Limb (tissue), 2 donors: ENCODE data around the gene ELAVL3.
"Not testable (repeated sequence)": the region's sequence is repeated elsewhere in the genome, so short reads cannot be mapped to it uniquely, and the experiment has no call there.

Source experiments
- DNase-seq, 2 donors: peaks; one replicate each; pipeline ENCODE4 v3.0.0-alpha.2; 2016; ENCODE audit errors: extremely low spot score in 2 of 2

ELAVL3 gene

DNA sequence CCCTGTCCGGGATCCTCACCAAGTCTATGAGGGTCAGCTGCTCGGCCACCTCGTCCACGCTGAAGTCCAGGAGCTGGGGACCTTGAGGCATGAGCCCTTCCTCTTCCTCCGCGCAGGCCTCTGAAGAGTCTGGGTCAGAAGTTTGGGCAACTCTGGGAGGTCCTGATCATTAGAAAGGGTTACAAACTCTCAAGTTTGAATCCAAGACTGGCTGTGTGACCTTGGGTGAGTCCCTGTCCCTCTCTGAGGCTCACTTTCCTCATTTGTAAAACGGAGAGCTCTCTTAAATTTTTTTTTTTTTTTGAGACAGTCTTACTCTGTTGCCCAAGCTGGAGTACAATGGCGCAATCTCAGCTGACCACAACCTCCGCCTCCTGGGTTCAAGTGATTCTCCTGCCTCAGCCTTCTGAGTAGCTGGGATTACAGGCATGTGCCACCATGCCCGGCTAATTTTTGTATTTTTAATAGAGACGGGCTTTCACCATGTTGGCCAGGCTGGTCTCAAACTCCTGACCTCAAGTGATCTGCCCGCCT, 74.1 kb downstream of the ELAVL3 start:
- DNase-seq = not testable (repeated sequence)

DNA sequence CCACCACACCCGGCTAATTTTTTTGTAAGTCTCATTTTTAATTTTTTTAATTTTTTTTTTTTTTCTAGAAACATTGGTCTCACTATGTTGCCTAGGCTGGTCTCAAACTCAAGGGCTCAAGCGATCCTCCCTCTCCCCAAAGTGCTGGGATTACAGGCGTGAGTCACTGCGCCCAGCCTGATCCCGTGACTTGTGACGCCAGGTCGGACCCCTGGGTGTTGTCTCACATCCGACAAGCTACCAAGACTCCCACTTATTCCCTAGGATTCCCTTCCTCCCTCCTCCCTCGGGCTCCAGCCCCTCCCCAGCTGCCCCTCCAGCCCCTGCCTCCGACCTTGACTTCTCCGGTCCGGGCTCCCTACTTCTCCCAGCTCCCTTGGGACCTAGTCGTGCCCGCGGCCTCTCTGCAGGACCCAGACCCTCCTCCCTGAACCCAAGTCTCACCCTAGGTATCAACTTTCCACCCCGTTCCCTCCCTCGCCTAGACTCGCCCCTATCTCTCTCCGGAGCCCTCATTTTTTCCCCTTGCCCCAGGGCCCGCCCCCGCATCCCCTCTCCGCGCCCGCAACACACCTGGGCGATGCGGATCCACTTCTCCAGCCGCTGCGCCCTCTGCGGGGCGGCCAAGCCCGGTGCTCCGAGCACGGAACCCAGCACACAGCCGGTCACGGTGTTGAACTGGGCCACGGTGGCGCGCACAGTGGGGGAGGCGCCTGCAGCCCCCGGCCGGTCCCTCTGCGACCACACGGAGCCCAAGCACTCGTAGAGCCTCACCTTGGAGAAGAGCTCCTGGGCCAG, 74.8 kb downstream of the ELAVL3 start:
- no peak for DNase-seq

DNA sequence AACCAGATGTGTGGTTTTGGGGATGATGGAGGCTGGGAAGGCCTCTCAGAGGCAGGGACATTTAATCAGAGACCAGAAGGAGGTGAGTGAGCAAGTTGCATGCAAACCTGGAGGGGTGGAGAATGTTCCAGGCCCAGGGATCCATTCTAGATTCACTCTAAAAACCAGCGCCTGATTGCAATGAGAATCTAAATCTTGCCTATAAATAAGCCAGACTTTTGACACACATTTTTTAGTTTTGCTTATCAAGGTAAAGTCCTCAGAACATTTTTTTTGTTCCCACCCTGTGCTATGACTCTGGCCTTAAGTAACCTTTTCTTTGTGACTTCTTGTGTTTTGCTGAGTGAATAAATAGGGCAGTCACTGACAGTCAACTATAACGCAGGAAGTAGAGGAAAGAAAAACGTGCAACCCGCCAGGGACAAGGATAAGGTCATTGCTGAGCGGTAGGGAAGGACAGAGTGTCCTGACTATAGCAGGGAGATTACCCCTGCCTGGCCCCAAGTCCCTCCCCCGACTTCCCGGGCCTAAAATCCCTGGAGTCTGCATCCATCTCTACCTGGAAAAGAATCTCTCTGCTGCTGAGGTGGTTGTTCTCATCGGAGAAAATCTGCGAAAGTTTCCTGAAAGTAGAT, 76.1 kb downstream of the ELAVL3 start:
- DNase-seq = no peak

- DNase-seq = no peak
Measured at GRCh38 chr19:11401808-11402543, 78.9 kb downstream of the ELAVL3 start.
